Activated naive CD8-positive, alpha-beta T cell treated with anti-CD3 and anti-CD28 coated beads, Interleukin-2, amount 50 U/mL, for 16 hours (primary cell): Measurements from ENCODE around the gene SEZ6.

Experiments used
- DNase-seq: peaks from one replicate; pipeline ENCODE4 v3.0.0-alpha.2; 2020; ENCODE audit warnings: low read depth, low spot score

The SEZ6 gene

GRCh38 chr17:29000973-29001372 lies 4.9 kb downstream of the SEZ6 start:
- no peak for DNase-seq

- no peak for DNase-seq
These were observed 6.6 kb downstream of the SEZ6 start for GRCh38 chr17:28999206-28999605.

GRCh38 chr17:28997806-28998205 lies 8.0 kb downstream of the SEZ6 start:
- no peak for DNase-seq

GRCh38 chr17:28996554-28997096 lies 9.2 kb downstream of the SEZ6 start:
- no peak for DNase-seq

GRCh38 chr17:28993645-28994426 lies 12.0 kb downstream of the SEZ6 start:
- no peak for DNase-seq

- no peak for DNase-seq
These were observed 12.9 kb downstream of the SEZ6 start for GRCh38 chr17:28992625-28993600.

GRCh38 chr17:28992185-28992584 lies 13.6 kb downstream of the SEZ6 start:
- no peak for DNase-seq

- DNase-seq = no peak
These were observed 14.1 kb downstream of the SEZ6 start for GRCh38 chr17:28991779-28992178.

- no peak for DNase-seq
These were observed 16.8 kb downstream of the SEZ6 start for GRCh38 chr17:28989028-28989427.

GRCh38 chr17:28988475-28988874 lies 17.4 kb downstream of the SEZ6 start:
- no peak for DNase-seq

GRCh38 chr17:28986714-28987655 lies 18.8 kb downstream of the SEZ6 start:
- DNase-seq = no peak

- DNase-seq = no peak
These were observed 19.7 kb downstream of the SEZ6 start for GRCh38 chr17:28985950-28986713.

- DNase-seq = no peak
These were observed 22.3 kb downstream of the SEZ6 start for GRCh38 chr17:28983286-28984230.

- DNase-seq = peak; percentile 17
These were observed 23.6 kb downstream of the SEZ6 start for GRCh38 chr17:28982131-28982793.

GRCh38 chr17:28978356-28978964 lies 27.4 kb downstream of the SEZ6 start:
- DNase-seq = no peak

GRCh38 chr17:28977659-28978355 lies 28.0 kb downstream of the SEZ6 start:
- no peak for DNase-seq

- DNase-seq = no peak
These were observed 30.2 kb downstream of the SEZ6 start for GRCh38 chr17:28975646-28976045.

- no peak for DNase-seq
These were observed 30.8 kb downstream of the SEZ6 start for GRCh38 chr17:28975031-28975430.
